GM23338 (cell line): ENCODE measurements around the gene MBOAT1. TPM values are rescaled to one million over a fixed set of nuclear protein-coding genes. Genes with fewer than 3 reads are reported as not detected.

Source experiments
- ATAC-seq: fragments of 200-7000 bp; cut with Tn5 transposase; 3 replicates; pipeline ENCODE4 v1.9.1; 2020
- DNase-seq: peaks from one replicate; pipeline ENCODE4 v3.0.0-alpha.2; 2015; ENCODE audit warnings: low spot score
- H2AFZ ChIP-seq: fragments of 200-600 bp; sonication (generic); 2 replicates; pipeline ENCODE4 v1.8.0; 2016; ENCODE audit warnings: antibody characterized with exemption, mild to moderate bottlenecking, moderate library complexity
- H3F3A ChIP-seq: fragments of 200-600 bp; sonication (generic); replicated peaks from 2 replicates; pipeline ENCODE4 v1.8.0; 2017; ENCODE audit warnings: antibody characterized with exemption, mixed run types, low read depth
- H3K27ac ChIP-seq: fragments of 200-600 bp; sonication (generic); 2 replicates; pipeline ENCODE4 v1.6.1; 2016; ENCODE audit warnings: low read depth
- H3K27me3 ChIP-seq: fragments of 200-600 bp; sonication (generic); 2 replicates; pipeline ENCODE4 v1.8.0; 2016; ENCODE audit warnings: mild to moderate bottlenecking, mixed run types, moderate library complexity; ENCODE audit not compliant: insufficient read depth
- H3K36me3 ChIP-seq: fragments of 200-600 bp; sonication (generic); 2 replicates; pipeline ENCODE4 v1.8.0; 2016; ENCODE audit warnings: mild to moderate bottlenecking; ENCODE audit not compliant: insufficient read depth
- H3K4me1 ChIP-seq: fragments of 200-600 bp; sonication (generic); 2 replicates; pipeline ENCODE4 v1.8.0; 2016; ENCODE audit warnings: mild to moderate bottlenecking, moderate library complexity; ENCODE audit not compliant: insufficient read depth
- H3K4me2 ChIP-seq: fragments of 200-600 bp; sonication (generic); 2 replicates; pipeline ENCODE4 v1.7.1; 2017; ENCODE audit warnings: mixed run types
- H3K4me3 ChIP-seq: fragments of 200-600 bp; sonication (generic); 2 replicates; pipeline ENCODE4 v1.6.1; 2016; ENCODE audit warnings: mixed run types
- H3K79me2 ChIP-seq: fragments of 200-600 bp; sonication (generic); replicated peaks from 2 replicates; pipeline ENCODE4 v1.8.0; 2017; ENCODE audit warnings: mild to moderate bottlenecking; ENCODE audit not compliant: insufficient read depth
- H3K9me2 ChIP-seq: fragments of 200-600 bp; sonication (generic); 2 replicates; pipeline ENCODE4 v1.8.0; 2017; ENCODE audit not compliant: insufficient read depth
- H4K20me1 ChIP-seq: fragments of 200-600 bp; sonication (generic); replicated peaks from 2 replicates; pipeline ENCODE4 v1.8.0; 2017; ENCODE audit warnings: mild to moderate bottlenecking; ENCODE audit not compliant: insufficient read depth
- H3K27ac Mint-ChIP-seq: 2 replicates; pipeline ENCODE4 v1.8.0; 2020; ENCODE audit warnings: inconsistent platforms, mild to moderate bottlenecking, moderate library complexity, mixed read lengths
- H3K27me3 Mint-ChIP-seq: 3 replicates; pipeline ENCODE4 v1.8.0; 2022; ENCODE audit warnings: low read depth, mild to moderate bottlenecking, moderate library complexity, mixed read lengths, inconsistent platforms; ENCODE audit not compliant: insufficient read depth, poor library complexity
- H3K36me3 Mint-ChIP-seq: 3 replicates; pipeline ENCODE4 v1.8.0; 2021; ENCODE audit warnings: low read depth, mild to moderate bottlenecking, inconsistent platforms, moderate library complexity, mixed read lengths
- H3K4me1 Mint-ChIP-seq: 3 replicates; pipeline ENCODE4 v1.8.0; 2020; ENCODE audit warnings: mild to moderate bottlenecking, inconsistent platforms, mixed read lengths
- H3K4me3 Mint-ChIP-seq: 3 replicates; pipeline ENCODE4 v1.8.0; 2021; ENCODE audit warnings: moderate library complexity, mild to moderate bottlenecking, inconsistent platforms, mixed read lengths
- H3K9me3 Mint-ChIP-seq: 3 replicates; pipeline ENCODE4 v1.8.0; 2020; ENCODE audit warnings: moderate library complexity, mild to moderate bottlenecking, inconsistent platforms, mixed read lengths
- CREB1 ChIP-seq: fragments of 250-450 bp; sonication (Bioruptor Pico); IDR thresholded peaks from 2 replicates; pipeline ENCODE4 v1.5.0; 2020; ENCODE audit warnings: low read depth, mild to moderate bottlenecking, moderate library complexity
- CTCF ChIP-seq, 2 experiments: fragments of 200-600 bp in 1 of 2; sonication (generic) in 1 of 2; conservative IDR thresholded peaks; 2 replicates each; pipeline versions ENCODE4 v1.5.1 to v1.6.1; 2016 to 2017; ENCODE audit warnings: antibody characterized with exemption in 2 of 2, low read depth in 2 of 2, mild to moderate bottlenecking in 2 of 2, moderate library complexity in 1 of 2
- EZH2 ChIP-seq: fragments of 200-600 bp; sonication (generic); IDR thresholded peaks from one replicate; pipeline ENCODE4 v1.8.0; 2017; ENCODE audit warnings: antibody characterized with exemption, mild to moderate bottlenecking, low read depth; ENCODE audit not compliant: unreplicated experiment
- EZH2phosphoT487 ChIP-seq: fragments of 200-600 bp; sonication (generic); IDR thresholded peaks from one replicate; pipeline ENCODE4 v1.8.1; 2018; ENCODE audit warnings: antibody characterized with exemption; ENCODE audit not compliant: unreplicated experiment
- NANOG ChIP-seq: IDR thresholded peaks from 2 replicates; pipeline ENCODE4 v1.6.1; 2016; ENCODE audit warnings: antibody characterized with exemption, borderline replicate concordance
- REST ChIP-seq: IDR thresholded peaks from one replicate; pipeline ENCODE4 v1.6.1; 2018; ENCODE audit warnings: antibody characterized with exemption; ENCODE audit not compliant: unreplicated experiment
- STAT1 ChIP-seq: IDR thresholded peaks from one replicate; pipeline ENCODE4 v1.6.1; 2016; ENCODE audit warnings: antibody characterized with exemption; ENCODE audit not compliant: unreplicated experiment
- ZNF331 ChIP-seq: fragments of 250-450 bp; sonication (Bioruptor Pico); IDR thresholded peaks from 2 replicates; pipeline ENCODE4 v1.5.0; 2020; ENCODE audit warnings: low read depth, mild to moderate bottlenecking, moderate library complexity
- polyA plus RNA-seq: library from polyadenylated mRNA; unstranded; fragments of >200 nt; fragmentation: Nextera tagmentation; extraction: Ambion mirVana; gene quantifications from 2 replicates; pipeline ENCODE4 v1.2.1, GENCODE V29; 2016
- total RNA-seq: library from RNA; depleted of rRNA; stranded (reverse); fragments of >200 nt; shearing (Covaris generic); gene quantifications from 2 replicates; pipeline ENCODE4 v1.2.3, GENCODE V29; 2014
- TF ChIP-seq, protein P1 (sequence below): IDR thresholded peaks from 2 replicates; pipeline ENCODE4 v1.6.1; 2016; ENCODE audit warnings: antibody characterized with exemption

The MBOAT1 gene
- total and polyA plus RNA-seq, 2 experiments from 2014 or later: 3.8 to 18.6 TPM

DNA sequence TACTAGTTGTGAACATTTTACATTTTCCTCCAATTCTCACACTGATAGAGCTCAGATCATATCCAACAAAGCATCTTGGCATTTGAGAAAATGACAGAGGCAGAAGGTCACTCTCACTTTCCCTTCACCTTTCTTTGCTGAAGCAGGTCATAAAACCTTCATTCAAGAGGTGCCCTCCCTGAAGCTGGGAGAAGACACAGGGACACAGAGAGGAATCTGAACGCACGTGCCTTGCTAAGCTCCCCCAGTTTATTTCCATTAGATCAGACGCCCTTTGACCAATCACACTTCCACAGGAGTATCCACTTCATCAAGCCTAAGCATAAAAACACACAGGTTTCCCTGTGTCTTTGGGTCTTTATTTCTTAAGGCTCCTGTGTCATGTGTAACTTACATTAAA lies 9.2 kb upstream of the MBOAT1 start (continued):
- TF ChIP-seq EZH2phosphoT487: no peak
- TF ChIP-seq EZH2: no peak
- TF ChIP-seq CREB1 (CRISPR knock-in tag): no peak
- TF ChIP-seq NANOG: no peak
- no peak for TF ChIP-seq REST
- TF ChIP-seq CTCF (conservative IDR thresholded peaks at IDR 0.05; ENCODE audit: low read depth in 2 of 2): no peak

DNA sequence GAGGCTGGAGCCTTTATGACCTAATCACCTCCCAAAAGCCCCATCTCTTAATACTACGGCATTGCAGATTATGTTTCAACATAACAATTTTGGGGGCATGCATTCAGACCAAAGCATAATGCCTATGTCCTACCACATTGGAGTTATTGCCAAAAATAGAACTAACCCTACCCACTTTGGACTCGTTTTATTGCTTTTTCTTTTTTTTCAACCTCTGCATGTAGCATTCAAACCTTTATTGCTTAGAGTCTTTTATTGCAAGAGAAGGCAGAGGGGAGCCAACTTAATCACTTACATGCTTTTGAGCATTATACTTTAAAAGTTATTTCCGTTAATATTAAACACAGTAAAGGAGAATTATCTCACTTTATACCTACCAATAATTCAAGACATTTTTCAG lies 8.1 kb upstream of the MBOAT1 start:
- Histone ChIP-seq H4K20me1 (no peaks in the 10 kb centered on the region), H3K4me2 (no peak overlapping the region), H2AFZ (no peak overlapping the region), H3K79me2 (no peaks in the 10 kb centered on the region), H3K36me3 (no peaks in the 10 kb centered on the region), H3K9me2 (no peaks in the 10 kb centered on the region), H3K27ac (no peak overlapping the region), H3K4me1 (no peaks in the 10 kb centered on the region), H3K4me3 (no peak overlapping the region), H3F3A (no peaks in the 10 kb centered on the region), H3K27me3 (no peaks in the 10 kb centered on the region)
- no peaks in the 10 kb centered on the region for H3K9me3 Mint-ChIP-seq
- no peaks in the 10 kb centered on the region for H3K27me3 Mint-ChIP-seq
- ATAC-seq (no peak), DNase-seq (no peak)
- peaks cover 11% of the 10 kb centered on the region; the same call in 2 of the 3 replicates for H3K4me1 Mint-ChIP-seq
- no peak overlapping the region for H3K4me3 Mint-ChIP-seq
- no peak overlapping the region for H3K27ac Mint-ChIP-seq
- no peaks in the 10 kb centered on the region for H3K36me3 Mint-ChIP-seq
- TF ChIP-seq REST (no peak), STAT1 (no peak), ZNF331 (CRISPR knock-in tag) (no peak)
- TF ChIP-seq, protein P1, sequence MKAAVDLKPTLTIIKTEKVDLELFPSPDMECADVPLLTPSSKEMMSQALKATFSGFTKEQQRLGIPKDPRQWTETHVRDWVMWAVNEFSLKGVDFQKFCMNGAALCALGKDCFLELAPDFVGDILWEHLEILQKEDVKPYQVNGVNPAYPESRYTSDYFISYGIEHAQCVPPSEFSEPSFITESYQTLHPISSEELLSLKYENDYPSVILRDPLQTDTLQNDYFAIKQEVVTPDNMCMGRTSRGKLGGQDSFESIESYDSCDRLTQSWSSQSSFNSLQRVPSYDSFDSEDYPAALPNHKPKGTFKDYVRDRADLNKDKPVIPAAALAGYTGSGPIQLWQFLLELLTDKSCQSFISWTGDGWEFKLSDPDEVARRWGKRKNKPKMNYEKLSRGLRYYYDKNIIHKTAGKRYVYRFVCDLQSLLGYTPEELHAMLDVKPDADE: no peak
